H1 (cell line): Measurements from ENCODE around the gene NRXN3.

Experiments used
- ATF3 ChIP-seq: IDR thresholded peaks from 2 replicates; pipeline ENCODE4 v1.6.1; 2011; ENCODE audit warnings: low read depth, mild to moderate bottlenecking, low read length; ENCODE audit not compliant: insufficient read depth
- CBX8 ChIP-seq: fragments of 300-800, 300-1000 bp; sonication (generic); IDR thresholded peaks from 2 replicates; pipeline ENCODE4 v1.7.1; 2016; ENCODE audit warnings: low read depth, low read length, borderline replicate concordance
- CREB1 ChIP-seq: IDR thresholded peaks from 2 replicates; pipeline ENCODE4 v1.6.1; 2012; ENCODE audit warnings: inconsistent platforms
- CTCF ChIP-seq, 3 experiments: IDR thresholded peaks; 1 replicate in 2 of 3; 2 replicates in 1 of 3; pipeline versions ENCODE4 v1.5.1 to v1.6.1; 2011; ENCODE audit warnings: low read length in 3 of 3, mild to moderate bottlenecking in 3 of 3, inconsistent platforms in 2 of 3, low read depth in 1 of 3, moderate library complexity in 1 of 3; ENCODE audit not compliant: insufficient read depth in 1 of 3; ENCODE audit errors: control extremely low read depth in 1 of 3
- KDM5A ChIP-seq: fragments of 200-600 bp; IDR thresholded peaks from 2 replicates; pipeline ENCODE4 v1.7.1; 2012; ENCODE audit warnings: mild to moderate bottlenecking, low read length, inconsistent platforms, mixed read lengths
- POLR2A ChIP-seq, 2 experiments: IDR thresholded peaks; 1 replicate in 1 of 2; 2 replicates in 1 of 2; pipeline ENCODE4 v1.6.1; 2011; ENCODE audit warnings: low read depth in 2 of 2, low read length in 2 of 2, mild to moderate bottlenecking in 2 of 2; ENCODE audit errors: control extremely low read depth in 1 of 2
- SP4 ChIP-seq: IDR thresholded peaks from 2 replicates; pipeline ENCODE4 v1.6.1; 2012; ENCODE audit warnings: low read length, inconsistent platforms
- USF2 ChIP-seq: IDR thresholded peaks from 2 replicates; pipeline ENCODE4 v1.6.1; 2011; ENCODE audit warnings: low read length, improper control_type of control experiment
- YY1 ChIP-seq: IDR thresholded peaks from 2 replicates; pipeline ENCODE4 v1.6.1; 2011; ENCODE audit warnings: low read depth, mild to moderate bottlenecking, low read length

- no peak for TF ChIP-seq CTCF (IDR thresholded peaks at IDR 0.05; ENCODE audit: control extremely low read depth in 1 of 3, insufficient read depth in 1 of 3, low read depth in 1 of 3, low read length in 3 of 3)
- no peak for TF ChIP-seq POLR2A (IDR thresholded peaks at IDR 0.05; ENCODE audit: control extremely low read depth in 1 of 2, low read depth in 2 of 2, low read length in 2 of 2)
- TF ChIP-seq USF2 = no peak
- no peak for TF ChIP-seq CREB1
- no peak for TF ChIP-seq SP4
- TF ChIP-seq CBX8 = no peak
- no peak for TF ChIP-seq KDM5A
- TF ChIP-seq YY1 = no peak
- no peak for TF ChIP-seq ATF3
Observed at GRCh38 chr14:78863143-78863542, 693.0 kb downstream of the NRXN3 start.
